ENCODE data around the gene HS6ST1. TPM values are rescaled to one million over a fixed set of nuclear protein-coding genes. Genes with fewer than 3 reads are reported as not detected.
"Not testable (repeated sequence)": the region's sequence is repeated elsewhere in the genome, so short reads cannot be mapped to it uniquely, and the experiment has no call there.

HS6ST1 gene
- total RNA-seq, 1 experiment from 2014 or later: 63.3 TPM

- H3K36me3 ChIP-seq (ENCODE audit: insufficient read depth, low read length, poor library complexity, severe bottlenecking); H3K4me1 ChIP-seq (ENCODE audit: insufficient read depth, low read length, poor library complexity, severe bottlenecking); CTCF ChIA-PET; H3K27ac ChIP-seq (ENCODE audit: low read depth, low read length, poor library complexity, severe bottlenecking); BruUV-seq (replicated peaks); H3K9me3 ChIP-seq (ENCODE audit: low read depth, low read length, poor library complexity, severe bottlenecking); POLR2A ChIA-PET (ENCODE audit: low non-redundant PET); H3K4me3 ChIP-seq (ENCODE audit: low read depth, low read length, poor library complexity, severe bottlenecking); H3K27me3 ChIP-seq (replicated peaks; ENCODE audit: insufficient read depth, low read depth, low read length, poor library complexity); DNase-seq (ENCODE audit: low spot score); intact Hi-C loops (cut with micrococcal nuclease; ENCODE audit: unreplicated experiment): not testable (repeated sequence)
Observed at GRCh38 chr2:128268145-128268544, 50.5 kb downstream of the HS6ST1 start.

- H3K9me3 ChIP-seq (ENCODE audit: low read depth, low read length, poor library complexity, severe bottlenecking); POLR2A ChIA-PET (ENCODE audit: low non-redundant PET); H3K4me1 ChIP-seq (ENCODE audit: insufficient read depth, low read length, poor library complexity, severe bottlenecking); DNase-seq (ENCODE audit: low spot score); intact Hi-C loops (cut with micrococcal nuclease; ENCODE audit: unreplicated experiment); BruUV-seq (replicated peaks); H3K4me3 ChIP-seq (ENCODE audit: low read depth, low read length, poor library complexity, severe bottlenecking); CTCF ChIA-PET; H3K27me3 ChIP-seq (replicated peaks; ENCODE audit: insufficient read depth, low read depth, low read length, poor library complexity); H3K36me3 ChIP-seq (ENCODE audit: insufficient read depth, low read length, poor library complexity, severe bottlenecking); H3K27ac ChIP-seq (ENCODE audit: low read depth, low read length, poor library complexity, severe bottlenecking): not testable (repeated sequence)
Observed at GRCh38 chr2:128267649-128268048, 51.0 kb downstream of the HS6ST1 start.

- H3K36me3 ChIP-seq (ENCODE audit: insufficient read depth, low read length, poor library complexity, severe bottlenecking): not testable (repeated sequence)
Observed at GRCh38 chr2:128267197-128267596, 51.5 kb downstream of the HS6ST1 start.

GRCh38 chr2:128266463-128266862 lies 52.2 kb downstream of the HS6ST1 start:
- H3K4me1 ChIP-seq (ENCODE audit: insufficient read depth, low read length, poor library complexity, severe bottlenecking); POLR2A ChIA-PET (ENCODE audit: low non-redundant PET); H3K27ac ChIP-seq (ENCODE audit: low read depth, low read length, poor library complexity, severe bottlenecking); intact Hi-C loops (cut with micrococcal nuclease; ENCODE audit: unreplicated experiment); H3K4me3 ChIP-seq (ENCODE audit: low read depth, low read length, poor library complexity, severe bottlenecking); H3K36me3 ChIP-seq (ENCODE audit: insufficient read depth, low read length, poor library complexity, severe bottlenecking); H3K27me3 ChIP-seq (replicated peaks; ENCODE audit: insufficient read depth, low read depth, low read length, poor library complexity); CTCF ChIA-PET; BruUV-seq (replicated peaks); H3K9me3 ChIP-seq (ENCODE audit: low read depth, low read length, poor library complexity, severe bottlenecking); DNase-seq (ENCODE audit: low spot score): not testable (repeated sequence)

More at GRCh38 chr2:128267197-128267596, 51.5 kb downstream of the HS6ST1 start:
- DNase-seq (ENCODE audit: low spot score); BruUV-seq (replicated peaks); intact Hi-C loops (cut with micrococcal nuclease; ENCODE audit: unreplicated experiment); POLR2A ChIA-PET (ENCODE audit: low non-redundant PET); H3K27me3 ChIP-seq (replicated peaks; ENCODE audit: insufficient read depth, low read depth, low read length, poor library complexity); H3K9me3 ChIP-seq (ENCODE audit: low read depth, low read length, poor library complexity, severe bottlenecking); H3K27ac ChIP-seq (ENCODE audit: low read depth, low read length, poor library complexity, severe bottlenecking); H3K4me3 ChIP-seq (ENCODE audit: low read depth, low read length, poor library complexity, severe bottlenecking); H3K4me1 ChIP-seq (ENCODE audit: insufficient read depth, low read length, poor library complexity, severe bottlenecking); CTCF ChIA-PET: not testable (repeated sequence)

GRCh38 chr2:128265608-128265993 lies 53.1 kb downstream of the HS6ST1 start:
- TSS peak; percentile 22 for BruUV-seq (replicated peaks)

More at GRCh38 chr2:128265608-128265993, 53.1 kb downstream of the HS6ST1 start:
- H3K9me3 ChIP-seq (ENCODE audit: low read depth, low read length, poor library complexity, severe bottlenecking); H3K36me3 ChIP-seq (ENCODE audit: insufficient read depth, low read length, poor library complexity, severe bottlenecking); H3K4me1 ChIP-seq (ENCODE audit: insufficient read depth, low read length, poor library complexity, severe bottlenecking); H3K4me3 ChIP-seq (ENCODE audit: low read depth, low read length, poor library complexity, severe bottlenecking); DNase-seq (ENCODE audit: low spot score); intact Hi-C loops (cut with micrococcal nuclease; ENCODE audit: unreplicated experiment); H3K27me3 ChIP-seq (replicated peaks; ENCODE audit: insufficient read depth, low read depth, low read length, poor library complexity); POLR2A ChIA-PET (ENCODE audit: low non-redundant PET); H3K27ac ChIP-seq (ENCODE audit: low read depth, low read length, poor library complexity, severe bottlenecking): not testable (repeated sequence)
- CTCF ChIA-PET: interaction anchor here (0.7 kb wide), 1 partner anchor 201 kb away, joined by 3 read pairs; no protein-coding TSS in a partner anchor

All from A673 (cell line).